Measurements from ENCODE around the gene EFTUD2. TPM values are rescaled to one million over a fixed set of nuclear protein-coding genes. Genes with fewer than 3 reads are reported as not detected.
A peak's percentile ranks its signal among the peaks of the same experiment; 100 is the strongest.

Gene EFTUD2
- total and polyA plus RNA-seq, 2 of the 13 experiments (the other 11 are each of a cell fraction or from before 2014, with no cell fraction given), result 111 to 137 TPM

GRCh38 chr17:44899074-44899782 lies at the start of gene EFTUD2 (continued):
- TF ChIP-seq ATF3 (CRISPR knock-in tag; IDR thresholded peaks at IDR 0.05) (peak; percentile 62), ZNF766 (CRISPR knock-in tag; IDR thresholded peaks at IDR 0.05; ENCODE audit: borderline replicate concordance) (peak; percentile 90), ZNF484 (CRISPR knock-in tag; IDR thresholded peaks at IDR 0.05; ENCODE audit: borderline replicate concordance, low read depth) (no peak), POLR2G (IDR thresholded peaks at IDR 0.05; ENCODE audit: low read depth, low read length) (peak; percentile 97), ZNF891 (CRISPR knock-in tag; IDR thresholded peaks at IDR 0.05) (peak; percentile 89), ZNF280D (CRISPR knock-in tag; IDR thresholded peaks at IDR 0.05) (0 out of 2 replicates have a peak, but pooled peaks have one; percentile 61), GMEB1 (CRISPR knock-in tag; IDR thresholded peaks at IDR 0.05; ENCODE audit: borderline replicate concordance) (peak; percentile 98)
